BLaER1 (cell line): ENCODE data around the gene SFI1.

Experiments used
- H3K27ac ChIP-seq: shearing (Covaris generic); formaldehyde crosslinking; 2 replicates; pipeline ENCODE4 v1.8.1; 2022
- H3K27me3 ChIP-seq: shearing (Covaris generic); formaldehyde crosslinking; 2 replicates; pipeline ENCODE4 v1.8.1; 2022
- H3K36me3 ChIP-seq: shearing (Covaris generic); formaldehyde crosslinking; 2 replicates; pipeline ENCODE4 v1.8.1; 2022
- H3K4me1 ChIP-seq: shearing (Covaris generic); formaldehyde crosslinking; 2 replicates; pipeline ENCODE4 v1.8.1; 2022
- H3K4me2 ChIP-seq: shearing (Covaris generic); formaldehyde crosslinking; 2 replicates; pipeline ENCODE4 v1.8.1; 2022
- H3K4me3 ChIP-seq: shearing (Covaris generic); formaldehyde crosslinking; 2 replicates; pipeline ENCODE4 v1.8.1; 2022
- H3K9ac ChIP-seq: shearing (Covaris generic); formaldehyde crosslinking; 2 replicates; pipeline ENCODE4 v1.8.1; 2022
- H3K9me3 ChIP-seq: shearing (Covaris generic); formaldehyde crosslinking; 2 replicates; pipeline ENCODE4 v1.8.1; 2022
- H4K20me1 ChIP-seq: shearing (Covaris generic); formaldehyde crosslinking; 2 replicates; pipeline ENCODE4 v1.8.1; 2022
- Cebpa-rat ChIP-seq: shearing (Covaris generic); IDR thresholded peaks from 2 replicates; pipeline ENCODE4 v1.8.1; 2022

Gene SFI1

DNA sequence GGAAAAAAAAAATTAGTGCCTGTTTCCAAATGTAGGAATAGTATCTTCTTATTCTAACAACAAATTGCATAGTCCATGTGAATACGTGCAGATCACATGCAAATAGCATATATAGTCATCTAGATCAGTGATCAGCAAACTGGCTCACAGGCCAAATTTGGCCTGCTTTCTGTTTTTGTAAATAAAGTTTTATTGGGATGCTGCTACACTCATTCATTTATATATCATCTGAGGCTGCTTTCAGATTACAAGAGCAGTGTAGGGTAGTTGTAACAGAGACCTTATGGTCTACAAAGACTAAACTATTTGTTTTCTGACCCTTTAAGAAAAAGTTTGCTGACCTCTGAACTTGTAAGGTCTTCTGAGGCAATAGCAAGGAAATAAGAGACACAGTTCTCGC, 65.6 kb downstream of the SFI1 start:
- H3K27me3 ChIP-seq: no peaks in the 10 kb centered on the region
- no peak overlapping the region for H3K9ac ChIP-seq
- H3K9me3 ChIP-seq: no peaks in the 10 kb centered on the region
- H3K4me2 ChIP-seq: no peak overlapping the region
- H3K27ac ChIP-seq: no peak overlapping the region
- H3K4me1 ChIP-seq: no peaks in the 10 kb centered on the region
- no peak overlapping the region for H3K4me3 ChIP-seq
- peaks cover 45% of the 10 kb centered on the region for H3K36me3 ChIP-seq
- H4K20me1 ChIP-seq: no peaks in the 10 kb centered on the region
- TF ChIP-seq Cebpa-rat: no peak

DNA sequence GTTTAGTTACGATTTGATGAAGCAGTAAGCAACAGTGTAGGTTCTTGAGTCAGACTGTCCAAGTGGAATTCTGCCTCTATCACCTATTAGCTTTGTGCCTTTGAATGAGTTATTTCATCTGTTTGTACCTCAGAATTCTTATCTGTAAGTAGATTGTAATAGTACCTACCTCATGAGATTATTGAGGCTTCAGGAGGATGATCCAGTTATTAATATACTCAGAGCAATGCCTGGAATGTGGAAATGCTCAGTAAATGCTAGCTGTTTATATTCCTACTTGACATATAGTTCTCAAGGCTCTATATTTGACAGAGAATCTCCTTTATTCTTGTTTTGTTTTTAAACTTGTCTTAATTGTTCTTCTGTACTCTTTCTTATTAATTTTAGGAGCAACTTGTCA, 70.1 kb downstream of the SFI1 start:
- Histone ChIP-seq H3K27me3 (no peaks in the 10 kb centered on the region), H3K4me3 (no peak overlapping the region)

DNA sequence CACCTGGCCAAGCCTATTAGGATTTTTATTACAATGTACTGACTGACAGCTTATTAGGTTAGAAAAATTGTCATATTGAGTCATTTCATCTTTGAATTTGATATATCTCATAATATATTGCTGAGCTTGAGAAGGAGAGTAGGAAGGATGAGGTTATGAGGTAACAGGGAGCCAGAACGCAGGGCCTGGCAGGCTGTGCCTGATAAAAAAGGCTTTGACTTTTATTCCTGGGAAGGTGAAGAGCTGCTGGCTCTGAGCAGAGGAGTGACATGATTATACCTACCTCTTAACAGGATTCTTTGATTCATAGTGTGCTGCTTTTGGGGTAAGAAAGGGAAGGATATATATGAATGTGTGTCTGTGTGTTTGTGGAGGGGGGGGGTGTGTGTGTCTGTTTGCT, 70.9 kb downstream of the SFI1 start:
- no peaks in the 10 kb centered on the region for H3K9me3 ChIP-seq
- H3K4me1 ChIP-seq: no peaks in the 10 kb centered on the region
- no peaks in the 10 kb centered on the region for H4K20me1 ChIP-seq
- no peaks in the 10 kb centered on the region for H3K27me3 ChIP-seq
- H3K27ac ChIP-seq: no peak overlapping the region
- TF ChIP-seq Cebpa-rat: no peak
- no peak overlapping the region for H3K4me3 ChIP-seq
- no peak overlapping the region for H3K9ac ChIP-seq
- H3K36me3 ChIP-seq: peaks cover 24% of the 10 kb centered on the region
- no peak overlapping the region for H3K4me2 ChIP-seq

More for the DNA sequence above, 70.1 kb downstream of the SFI1 start:
- no peak overlapping the region for H3K27ac ChIP-seq
- H3K4me2 ChIP-seq: no peak overlapping the region
- no peaks in the 10 kb centered on the region for H3K4me1 ChIP-seq
- TF ChIP-seq Cebpa-rat: no peak
- no peaks in the 10 kb centered on the region for H4K20me1 ChIP-seq
- H3K9ac ChIP-seq: no peak overlapping the region
- H3K36me3 ChIP-seq: peaks cover 20% of the 10 kb centered on the region
- no peaks in the 10 kb centered on the region for H3K9me3 ChIP-seq

GRCh38 chr22:31567702-31568101, 71.4 kb downstream of the SFI1 start:
- H3K9me3 ChIP-seq: no peaks in the 10 kb centered on the region
- H3K27me3 ChIP-seq: no peaks in the 10 kb centered on the region
- peaks cover 27% of the 10 kb centered on the region for H3K36me3 ChIP-seq
- no peak overlapping the region for H3K27ac ChIP-seq
- no peak for TF ChIP-seq Cebpa-rat
- no peak overlapping the region for H3K4me3 ChIP-seq
- H3K4me1 ChIP-seq: no peaks in the 10 kb centered on the region
- H4K20me1 ChIP-seq: no peaks in the 10 kb centered on the region
- no peak overlapping the region for H3K9ac ChIP-seq
- H3K4me2 ChIP-seq: no peak overlapping the region

- TF ChIP-seq Cebpa-rat: no peak
- H3K4me2 ChIP-seq: no peak overlapping the region
- no peaks in the 10 kb centered on the region for H3K4me1 ChIP-seq
These were observed 72.8 kb downstream of the SFI1 start for GRCh38 chr22:31569126-31569525.

GRCh38 chr22:31572939-31573338, 76.6 kb downstream of the SFI1 start:
- no peak for TF ChIP-seq Cebpa-rat
- no peaks in the 10 kb centered on the region for H3K27me3 ChIP-seq
- no peak overlapping the region for H3K4me3 ChIP-seq
- peaks cover 60% of the 10 kb centered on the region for H3K36me3 ChIP-seq
- H3K4me2 ChIP-seq: no peak overlapping the region
- no peaks in the 10 kb centered on the region for H3K9me3 ChIP-seq
- no peak overlapping the region for H3K27ac ChIP-seq
- no peak overlapping the region for H3K9ac ChIP-seq
- H4K20me1 ChIP-seq: no peaks in the 10 kb centered on the region
- no peaks in the 10 kb centered on the region for H3K4me1 ChIP-seq

More at GRCh38 chr22:31569126-31569525, 72.8 kb downstream of the SFI1 start:
- H3K4me3 ChIP-seq: no peak overlapping the region
- H3K9ac ChIP-seq: no peak overlapping the region
- no peaks in the 10 kb centered on the region for H3K9me3 ChIP-seq
- H3K27me3 ChIP-seq: no peaks in the 10 kb centered on the region
- no peak overlapping the region for H3K27ac ChIP-seq
- H3K36me3 ChIP-seq: peaks cover 40% of the 10 kb centered on the region
- no peaks in the 10 kb centered on the region for H4K20me1 ChIP-seq

- H3K36me3 ChIP-seq: peaks cover 72% of the 10 kb centered on the region
- TF ChIP-seq Cebpa-rat: no peak
These were observed 77.8 kb downstream of the SFI1 start for GRCh38 chr22:31574055-31574670.

DNA sequence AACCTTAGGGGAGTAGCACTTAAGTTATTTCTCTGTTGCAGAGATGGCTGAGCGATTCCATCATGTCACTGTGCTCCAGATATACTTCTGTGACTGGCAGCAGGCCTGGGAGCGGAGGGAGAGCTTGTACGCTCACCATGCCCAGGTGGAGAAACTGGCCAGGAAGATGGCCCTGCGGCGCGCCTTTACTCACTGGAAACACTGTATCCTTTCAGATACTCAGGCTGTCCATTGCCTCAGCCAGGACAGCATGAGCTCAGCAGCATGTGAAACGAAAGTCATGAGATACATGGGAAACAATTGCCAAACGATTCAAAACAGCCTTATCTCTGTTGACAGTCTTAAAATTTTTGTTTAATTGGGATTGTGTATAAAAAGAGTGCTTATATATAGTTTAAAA, 78.9 kb downstream of the SFI1 start:
- Histone ChIP-seq H3K27me3 (no peaks in the 10 kb centered on the region), H3K9ac (no peak overlapping the region), H3K4me3 (no peak overlapping the region), H3K4me1 (no peaks in the 10 kb centered on the region), H3K9me3 (no peaks in the 10 kb centered on the region), H3K4me2 (no peak overlapping the region), H3K27ac (no peak overlapping the region), H4K20me1 (no peaks in the 10 kb centered on the region), H3K36me3 (peaks cover 82% of the 10 kb centered on the region)
- no peak for TF ChIP-seq Cebpa-rat

More at GRCh38 chr22:31574055-31574670, 77.8 kb downstream of the SFI1 start:
- Histone ChIP-seq H3K4me2 (no peak overlapping the region), H4K20me1 (no peaks in the 10 kb centered on the region), H3K9ac (no peak overlapping the region), H3K4me3 (no peak overlapping the region), H3K27ac (no peak overlapping the region), H3K27me3 (no peaks in the 10 kb centered on the region), H3K9me3 (no peaks in the 10 kb centered on the region), H3K4me1 (no peaks in the 10 kb centered on the region)

DNA sequence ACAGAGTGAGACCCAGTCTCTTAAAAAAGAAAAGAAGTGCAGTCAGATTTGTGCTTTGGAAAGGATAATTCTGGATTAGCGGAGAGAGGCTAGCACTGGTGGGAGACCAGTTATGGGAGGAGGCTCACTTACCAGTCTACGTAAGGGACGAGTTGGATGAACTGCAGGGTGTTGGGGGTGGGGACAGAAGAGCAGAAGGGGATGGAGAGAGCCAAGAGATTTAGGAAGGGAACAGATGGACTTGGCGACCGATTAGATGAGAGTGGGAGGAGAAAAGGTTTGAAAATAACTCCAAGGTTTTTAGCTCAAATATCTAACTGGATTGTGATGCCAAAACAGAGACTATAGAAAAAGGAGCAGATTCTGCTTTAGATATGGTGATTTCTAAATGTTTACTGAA, 81.4 kb downstream of the SFI1 start:
- Histone ChIP-seq H3K4me3 (no peak overlapping the region), H3K36me3 (peaks cover 82% of the 10 kb centered on the region), H3K27me3 (no peaks in the 10 kb centered on the region), H3K9me3 (no peaks in the 10 kb centered on the region), H3K4me2 (no peak overlapping the region), H3K9ac (no peak overlapping the region), H4K20me1 (no peaks in the 10 kb centered on the region), H3K4me1 (no peaks in the 10 kb centered on the region), H3K27ac (no peak overlapping the region)
- TF ChIP-seq Cebpa-rat: no peak

- no peak for TF ChIP-seq Cebpa-rat
- Histone ChIP-seq H3K36me3 (peaks cover 78% of the 10 kb centered on the region), H3K4me2 (no peak overlapping the region), H3K27ac (no peak overlapping the region), H3K4me3 (no peak overlapping the region), H4K20me1 (no peaks in the 10 kb centered on the region), H3K27me3 (no peaks in the 10 kb centered on the region), H3K9me3 (no peaks in the 10 kb centered on the region), H3K4me1 (no peaks in the 10 kb centered on the region), H3K9ac (no peak overlapping the region)
These were observed 81.8 kb downstream of the SFI1 start for GRCh38 chr22:31578171-31578570.

DNA sequence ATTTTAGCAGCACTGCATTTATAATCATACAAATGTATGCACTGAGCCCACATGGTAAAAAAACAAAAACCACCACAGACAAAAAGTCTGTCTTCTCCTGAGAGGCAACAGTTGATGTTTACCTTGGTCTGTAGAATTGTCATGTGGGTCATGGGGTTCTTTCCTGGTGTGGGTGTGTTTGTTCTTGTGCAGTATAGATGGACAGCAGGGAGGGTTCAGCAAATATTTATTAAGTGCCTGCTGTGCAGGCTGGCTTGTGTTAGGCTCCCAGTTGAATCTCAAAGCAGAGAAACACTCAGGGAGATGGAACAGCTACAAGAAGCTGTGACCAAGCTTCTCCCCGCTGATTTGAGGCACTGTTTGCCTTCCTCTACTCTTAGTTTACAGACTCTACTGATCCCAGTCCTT, 83.5 kb downstream of the SFI1 start:
- H3K4me3 ChIP-seq: no peak overlapping the region
- H3K27ac ChIP-seq: no peak overlapping the region
- no peak overlapping the region for H3K4me2 ChIP-seq
- H3K9me3 ChIP-seq: no peaks in the 10 kb centered on the region
- no peak overlapping the region for H3K9ac ChIP-seq
- H3K36me3 ChIP-seq: peaks cover 78% of the 10 kb centered on the region
- no peak for TF ChIP-seq Cebpa-rat
- H4K20me1 ChIP-seq: no peaks in the 10 kb centered on the region
- H3K27me3 ChIP-seq: no peaks in the 10 kb centered on the region
- H3K4me1 ChIP-seq: no peaks in the 10 kb centered on the region
